Ovary (tissue), 3 donors: Measurements from ENCODE around the gene TRPM2.

Experiments
- EP300 ChIP-seq: sonication (generic); formaldehyde crosslinking; IDR thresholded peaks from one replicate; pipeline ENCODE4 v1.6.1; 2017; ENCODE audit warnings: antibody characterized with exemption
- POLR2A ChIP-seq: fragments of 450-650 bp; IDR thresholded peaks from one replicate; pipeline ENCODE4 v1.6.1; 2017; ENCODE audit warnings: antibody characterized with exemption, mild to moderate bottlenecking, moderate library complexity
- TF ChIP-seq, protein P1 (sequence below), 3 donors: fragments of 450-650 bp in 2 of 3; fragments of 200-600 bp in 1 of 3; IDR thresholded peaks; one replicate each; pipeline versions ENCODE4 v1.5.1 to v1.8.0; 2016 to 2022; ENCODE audit warnings: antibody characterized with exemption in 3 of 3, mild to moderate bottlenecking in 1 of 3
- donor health status: DM: no; HTN: no; CAD: no.

DNA sequence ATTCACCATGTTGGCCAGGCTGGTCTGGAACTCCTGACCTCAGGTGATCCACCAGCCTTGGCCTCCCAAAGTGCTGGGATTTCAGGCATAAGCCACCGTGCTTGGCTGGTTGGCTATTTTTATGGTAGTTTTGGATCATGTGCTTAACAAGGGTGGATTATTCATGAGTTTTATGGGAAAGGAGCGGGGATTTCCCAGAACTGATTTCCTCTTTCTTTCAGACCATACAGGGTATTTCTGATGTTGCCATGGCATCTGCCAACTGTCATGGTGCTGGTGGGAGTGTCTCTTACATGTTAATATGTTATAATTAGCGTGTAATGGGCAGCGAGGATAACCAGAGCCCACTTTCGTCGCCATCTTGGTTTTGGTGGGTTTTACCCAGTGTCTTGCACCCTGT, 3.2 kb downstream of the TRPM2 start:
- TF ChIP-seq, protein P1, sequence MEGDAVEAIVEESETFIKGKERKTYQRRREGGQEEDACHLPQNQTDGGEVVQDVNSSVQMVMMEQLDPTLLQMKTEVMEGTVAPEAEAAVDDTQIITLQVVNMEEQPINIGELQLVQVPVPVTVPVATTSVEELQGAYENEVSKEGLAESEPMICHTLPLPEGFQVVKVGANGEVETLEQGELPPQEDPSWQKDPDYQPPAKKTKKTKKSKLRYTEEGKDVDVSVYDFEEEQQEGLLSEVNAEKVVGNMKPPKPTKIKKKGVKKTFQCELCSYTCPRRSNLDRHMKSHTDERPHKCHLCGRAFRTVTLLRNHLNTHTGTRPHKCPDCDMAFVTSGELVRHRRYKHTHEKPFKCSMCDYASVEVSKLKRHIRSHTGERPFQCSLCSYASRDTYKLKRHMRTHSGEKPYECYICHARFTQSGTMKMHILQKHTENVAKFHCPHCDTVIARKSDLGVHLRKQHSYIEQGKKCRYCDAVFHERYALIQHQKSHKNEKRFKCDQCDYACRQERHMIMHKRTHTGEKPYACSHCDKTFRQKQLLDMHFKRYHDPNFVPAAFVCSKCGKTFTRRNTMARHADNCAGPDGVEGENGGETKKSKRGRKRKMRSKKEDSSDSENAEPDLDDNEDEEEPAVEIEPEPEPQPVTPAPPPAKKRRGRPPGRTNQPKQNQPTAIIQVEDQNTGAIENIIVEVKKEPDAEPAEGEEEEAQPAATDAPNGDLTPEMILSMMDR (IDR thresholded peaks at IDR 0.05), result no peak
- TF ChIP-seq POLR2A, result no peak
- no peak for TF ChIP-seq EP300
